Measurements from ENCODE around the gene CYP2B6.
"Not testable (repeated sequence)": the region's sequence is repeated elsewhere in the genome, so short reads cannot be mapped to it uniquely, and the experiment has no call there.

Gene CYP2B6

GRCh38 chr19:41031916-41032315 is 40.8 kb downstream of the CYP2B6 start:
- ChIA-PET CTCF (no interaction called here), POLR2A (no interaction called here)
- no peak for TF ChIP-seq CTCF (IDR thresholded peaks at IDR 0.05; ENCODE audit: insufficient read depth, low read length, missing control alignments)
- H3K4me3 ChIP-seq (ENCODE audit: low read depth, low read length) = no peak overlapping the region
- no peak for DNase-seq (ENCODE audit: low read depth, low spot score)

GRCh38 chr19:41033324-41033723 is 42.2 kb downstream of the CYP2B6 start:
- CTCF ChIA-PET, POLR2A ChIA-PET: not testable (repeated sequence)

DNA sequence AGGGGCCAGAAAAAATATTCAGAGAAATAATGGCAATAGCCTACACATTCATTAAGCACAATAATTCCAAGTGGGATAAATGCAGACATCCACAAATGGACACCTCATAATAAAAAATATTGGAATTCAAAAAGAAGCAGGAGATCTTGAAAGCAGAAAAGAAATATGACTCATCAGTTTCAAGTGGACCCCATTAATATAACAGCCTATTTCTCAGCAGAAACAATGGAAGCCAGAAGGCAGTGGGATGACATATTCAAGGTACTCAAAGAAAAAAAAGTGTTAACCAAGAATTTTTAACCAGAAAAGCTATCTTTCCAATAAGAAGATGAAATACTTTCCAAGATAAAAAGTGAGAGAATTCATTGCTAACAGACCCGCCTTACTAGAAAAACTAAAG is 48.7 kb downstream of the CYP2B6 start:
- ChIA-PET CTCF (no interaction called here), POLR2A (no interaction called here)
- no peak for DNase-seq (ENCODE audit: low read depth, low spot score)
- no peak for TF ChIP-seq CTCF (IDR thresholded peaks at IDR 0.05; ENCODE audit: insufficient read depth, low read length, missing control alignments)
- no peak overlapping the region for H3K4me3 ChIP-seq (ENCODE audit: low read depth, low read length)

More at GRCh38 chr19:41033324-41033723, 42.2 kb downstream of the CYP2B6 start:
- not testable (repeated sequence) for H3K4me3 ChIP-seq (ENCODE audit: low read depth, low read length); DNase-seq (ENCODE audit: low read depth, low spot score)

DNA sequence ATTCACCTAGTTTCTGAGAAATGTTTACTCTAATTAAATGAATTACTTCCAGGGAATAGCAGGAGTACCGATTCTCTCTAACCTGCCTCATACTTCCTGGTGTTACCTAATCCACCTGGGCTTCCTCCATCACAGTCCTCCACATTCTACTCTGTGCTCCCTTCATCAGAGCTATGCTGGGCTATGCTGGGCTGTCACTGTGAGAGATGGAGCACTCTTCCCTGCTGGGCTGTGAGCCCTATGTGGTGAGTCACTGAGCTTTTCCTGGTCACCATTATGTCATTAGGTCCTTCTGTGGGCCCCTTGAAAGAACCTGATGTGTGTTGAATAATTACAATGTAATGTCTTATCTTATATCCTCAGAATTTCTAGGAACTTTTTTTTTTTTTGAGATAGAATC is 54.0 kb downstream of the CYP2B6 start:
- CTCF ChIA-PET = interaction anchor here (0.6 kb wide), 1 partner anchor 99 kb away, joined by 3 read pairs; no protein-coding TSS in a partner anchor

DNA sequence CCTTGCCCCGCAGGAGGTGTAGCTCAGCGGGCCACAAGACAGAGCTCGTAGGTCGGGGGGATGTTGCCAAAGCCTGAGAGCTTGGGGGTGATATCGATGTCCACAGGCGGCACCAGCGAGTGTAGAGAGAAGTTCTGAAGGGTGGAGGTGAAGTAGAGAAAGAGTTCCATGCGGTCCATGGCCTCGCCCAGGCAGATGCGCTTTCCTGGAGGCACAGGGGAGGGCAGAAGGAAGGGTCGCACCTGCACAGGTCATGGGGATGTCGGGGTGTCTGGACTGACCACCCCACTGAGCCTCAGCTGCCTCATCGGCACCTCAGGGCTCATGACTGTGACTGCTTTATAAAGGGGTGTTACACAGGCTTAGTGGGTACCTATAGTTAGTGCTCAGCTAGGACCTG is 59.3 kb downstream of the CYP2B6 start:
- H3K4me3 ChIP-seq (ENCODE audit: low read depth, low read length) = no peak overlapping the region
- no peak for DNase-seq (ENCODE audit: low read depth, low spot score)
- POLR2A ChIA-PET = no interaction called here
- no peak for TF ChIP-seq CTCF (IDR thresholded peaks at IDR 0.05; ENCODE audit: insufficient read depth, low read length, missing control alignments)
- CTCF ChIA-PET = no interaction called here

More for the DNA sequence above, 54.0 kb downstream of the CYP2B6 start:
- H3K4me3 ChIP-seq (ENCODE audit: low read depth, low read length); DNase-seq (ENCODE audit: low read depth, low spot score); POLR2A ChIA-PET: not testable (repeated sequence)

- DNase-seq (ENCODE audit: low read depth, low spot score); POLR2A ChIA-PET; CTCF ChIA-PET; H3K4me3 ChIP-seq (ENCODE audit: low read depth, low read length): not testable (repeated sequence)
These were observed 61.1 kb downstream of the CYP2B6 start for GRCh38 chr19:41052162-41052561.

DNA sequence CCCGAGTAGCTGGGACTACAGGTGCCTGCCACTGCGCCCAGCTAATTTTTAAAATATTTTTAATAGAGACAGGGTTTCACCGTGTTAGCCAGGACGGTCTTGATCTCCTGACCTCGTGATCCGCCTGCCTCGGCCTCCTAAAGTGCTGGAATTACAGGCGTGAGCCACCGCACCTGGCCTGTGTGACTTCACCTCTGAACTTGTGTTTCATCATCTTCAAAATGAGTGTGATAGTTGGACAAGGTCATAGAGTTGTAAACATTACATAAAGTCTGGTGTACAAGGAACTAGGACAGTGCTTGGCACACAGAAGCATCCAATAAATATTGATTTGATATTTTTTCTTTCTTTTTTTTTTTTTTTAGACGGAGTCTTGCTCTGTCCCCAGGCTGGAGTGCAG is 62.2 kb downstream of the CYP2B6 start:
- CTCF ChIA-PET; POLR2A ChIA-PET; H3K4me3 ChIP-seq (ENCODE audit: low read depth, low read length); DNase-seq (ENCODE audit: low read depth, low spot score): not testable (repeated sequence)

GRCh38 chr19:41064974-41065569 is 74.0 kb downstream of the CYP2B6 start:
- no peak for TF ChIP-seq CTCF (IDR thresholded peaks at IDR 0.05; ENCODE audit: insufficient read depth, low read length, missing control alignments)
- ChIA-PET CTCF (no interaction called here), POLR2A (no interaction called here)
- H3K4me3 ChIP-seq (ENCODE audit: low read depth, low read length) = no peak overlapping the region
- DNase-seq (ENCODE audit: low read depth, low spot score) = no peak

Data from AG04449 (cell line).